ENCODE data around the gene PTPRM.

The PTPRM gene

GRCh38 chr18:8005870-8006569, 438.9 kb downstream of the PTPRM start:
- no peak for DNase-seq (ENCODE audit: low read depth)

GRCh38 chr18:8006979-8007378, 439.9 kb downstream of the PTPRM start:
- no peak for DNase-seq (ENCODE audit: low read depth)

GRCh38 chr18:8008033-8008432, 440.9 kb downstream of the PTPRM start:
- DNase-seq (ENCODE audit: low read depth): no peak

GRCh38 chr18:8011361-8011760, 444.2 kb downstream of the PTPRM start:
- no peak for DNase-seq (ENCODE audit: low read depth)

GRCh38 chr18:8011906-8012305, 444.8 kb downstream of the PTPRM start:
- no peak for DNase-seq (ENCODE audit: low read depth)

- no peak for DNase-seq (ENCODE audit: low read depth)
These were observed 451.7 kb downstream of the PTPRM start for GRCh38 chr18:8018701-8019331.

GRCh38 chr18:8019600-8019999, 452.5 kb downstream of the PTPRM start:
- no peak for DNase-seq (ENCODE audit: low read depth)

- DNase-seq (ENCODE audit: low read depth): no peak
These were observed 453.2 kb downstream of the PTPRM start for GRCh38 chr18:8020132-8020846.

- DNase-seq (ENCODE audit: low read depth): no peak
These were observed 461.9 kb downstream of the PTPRM start for GRCh38 chr18:8029061-8029460.

- DNase-seq (ENCODE audit: low read depth): no peak
These were observed 462.6 kb downstream of the PTPRM start for GRCh38 chr18:8029731-8030130.

- no peak for DNase-seq (ENCODE audit: low read depth)
These were observed 463.1 kb downstream of the PTPRM start for GRCh38 chr18:8030201-8030600.

- no peak for DNase-seq (ENCODE audit: low read depth)
These were observed 464.4 kb downstream of the PTPRM start for GRCh38 chr18:8031496-8031895.

- no peak for DNase-seq (ENCODE audit: low read depth)
These were observed 467.6 kb downstream of the PTPRM start for GRCh38 chr18:8034674-8035073.

GRCh38 chr18:8036551-8036950, 469.4 kb downstream of the PTPRM start:
- DNase-seq (ENCODE audit: low read depth): no peak

- no peak for DNase-seq (ENCODE audit: low read depth)
These were observed 470.2 kb downstream of the PTPRM start for GRCh38 chr18:8037296-8037695.

GRCh38 chr18:8040021-8040420, 472.9 kb downstream of the PTPRM start:
- no peak for DNase-seq (ENCODE audit: low read depth)

GRCh38 chr18:8041526-8042111, 474.5 kb downstream of the PTPRM start:
- no peak for DNase-seq (ENCODE audit: low read depth)

GRCh38 chr18:8044004-8044403, 476.9 kb downstream of the PTPRM start:
- DNase-seq (ENCODE audit: low read depth): no peak

- no peak for DNase-seq (ENCODE audit: low read depth)
These were observed 478.2 kb downstream of the PTPRM start for GRCh38 chr18:8045160-8045883.

- DNase-seq (ENCODE audit: low read depth): no peak
These were observed 478.8 kb downstream of the PTPRM start for GRCh38 chr18:8045884-8046281.

- DNase-seq (ENCODE audit: low read depth): no peak
These were observed 479.3 kb downstream of the PTPRM start for GRCh38 chr18:8046441-8046840.

GRCh38 chr18:8049147-8049546, 482.0 kb downstream of the PTPRM start:
- DNase-seq (ENCODE audit: low read depth): no peak
